Retinal pigment epithelial cell (primary cell): ENCODE measurements around the gene AP1M1.

ENCODE experiments used
- DNase-seq: peaks from one replicate; pipeline ENCODE4 v3.0.0-alpha.2; 2010; ENCODE audit warnings: low read depth
- H3K4me3 ChIP-seq: 2 replicates; pipeline ENCODE4 v1.5.1; 2011; ENCODE audit warnings: mild to moderate bottlenecking, low read length, control low read depth, moderate library complexity
- TF ChIP-seq, protein P1 (sequence below): conservative IDR thresholded peaks from 2 replicates; pipeline ENCODE4 v1.5.1; 2011; ENCODE audit warnings: low read depth, low read length, control low read depth, inconsistent platforms

Gene AP1M1

DNA sequence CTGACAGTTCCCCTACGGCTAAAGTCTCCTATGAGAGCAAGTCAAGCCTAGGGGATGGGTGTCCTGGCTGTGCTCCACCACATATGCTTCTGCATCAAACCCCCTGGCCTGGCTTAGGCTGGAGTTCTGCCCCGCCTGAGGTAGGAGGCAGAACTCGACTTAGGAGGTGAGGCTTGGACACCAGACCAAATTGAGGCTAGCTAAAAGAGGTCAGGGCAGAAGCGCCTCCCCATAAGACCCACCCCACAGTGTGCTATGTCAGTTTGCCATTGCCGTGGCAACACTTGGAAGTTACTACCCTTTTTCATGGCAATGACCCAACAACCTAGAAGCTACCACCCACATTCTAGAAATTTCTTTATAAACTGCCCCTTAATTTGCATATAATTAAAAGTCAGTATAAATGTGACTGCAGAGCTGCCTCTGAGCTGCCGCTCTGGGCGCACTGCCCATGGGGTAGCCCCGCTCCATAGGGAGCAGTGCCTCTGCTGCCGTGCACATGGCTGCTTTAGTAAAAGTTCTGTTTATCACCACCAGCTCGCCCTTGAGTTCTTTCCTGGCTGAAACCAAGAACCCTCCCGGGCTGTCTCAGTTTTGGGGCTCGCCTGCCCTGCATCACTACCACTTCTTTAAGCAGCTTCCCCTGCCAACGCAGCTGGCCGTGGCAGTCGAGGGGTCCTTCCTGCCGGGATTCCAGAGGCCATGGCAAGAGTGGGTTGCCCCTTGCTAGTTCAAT is 20.2 kb downstream of the AP1M1 start:
- no peak overlapping the region for H3K4me3 ChIP-seq
- no peak for DNase-seq
- TF ChIP-seq, protein P1, sequence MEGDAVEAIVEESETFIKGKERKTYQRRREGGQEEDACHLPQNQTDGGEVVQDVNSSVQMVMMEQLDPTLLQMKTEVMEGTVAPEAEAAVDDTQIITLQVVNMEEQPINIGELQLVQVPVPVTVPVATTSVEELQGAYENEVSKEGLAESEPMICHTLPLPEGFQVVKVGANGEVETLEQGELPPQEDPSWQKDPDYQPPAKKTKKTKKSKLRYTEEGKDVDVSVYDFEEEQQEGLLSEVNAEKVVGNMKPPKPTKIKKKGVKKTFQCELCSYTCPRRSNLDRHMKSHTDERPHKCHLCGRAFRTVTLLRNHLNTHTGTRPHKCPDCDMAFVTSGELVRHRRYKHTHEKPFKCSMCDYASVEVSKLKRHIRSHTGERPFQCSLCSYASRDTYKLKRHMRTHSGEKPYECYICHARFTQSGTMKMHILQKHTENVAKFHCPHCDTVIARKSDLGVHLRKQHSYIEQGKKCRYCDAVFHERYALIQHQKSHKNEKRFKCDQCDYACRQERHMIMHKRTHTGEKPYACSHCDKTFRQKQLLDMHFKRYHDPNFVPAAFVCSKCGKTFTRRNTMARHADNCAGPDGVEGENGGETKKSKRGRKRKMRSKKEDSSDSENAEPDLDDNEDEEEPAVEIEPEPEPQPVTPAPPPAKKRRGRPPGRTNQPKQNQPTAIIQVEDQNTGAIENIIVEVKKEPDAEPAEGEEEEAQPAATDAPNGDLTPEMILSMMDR: no peak

DNA sequence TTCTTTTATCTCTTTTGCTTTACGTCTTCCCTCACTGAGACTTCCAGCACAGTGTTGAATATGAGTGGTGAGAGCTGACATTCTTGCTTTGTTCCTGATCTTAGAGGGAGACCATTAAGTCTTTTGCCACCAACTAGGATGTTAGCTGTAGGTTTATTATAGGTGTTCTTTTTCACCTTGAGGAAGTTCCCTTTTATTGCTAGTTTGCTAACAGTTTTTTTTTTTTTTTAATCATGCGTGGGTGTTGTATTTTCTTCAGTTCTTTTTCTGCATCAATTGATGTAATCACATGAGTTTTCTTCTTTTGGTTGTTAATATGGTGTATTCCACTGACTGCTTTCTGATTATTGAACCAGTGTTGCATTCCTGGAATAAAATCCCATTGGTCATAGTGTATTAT is 21.1 kb downstream of the AP1M1 start:
- no peak for DNase-seq
- no peak overlapping the region for H3K4me3 ChIP-seq
- TF ChIP-seq, protein P1: no peak

DNA sequence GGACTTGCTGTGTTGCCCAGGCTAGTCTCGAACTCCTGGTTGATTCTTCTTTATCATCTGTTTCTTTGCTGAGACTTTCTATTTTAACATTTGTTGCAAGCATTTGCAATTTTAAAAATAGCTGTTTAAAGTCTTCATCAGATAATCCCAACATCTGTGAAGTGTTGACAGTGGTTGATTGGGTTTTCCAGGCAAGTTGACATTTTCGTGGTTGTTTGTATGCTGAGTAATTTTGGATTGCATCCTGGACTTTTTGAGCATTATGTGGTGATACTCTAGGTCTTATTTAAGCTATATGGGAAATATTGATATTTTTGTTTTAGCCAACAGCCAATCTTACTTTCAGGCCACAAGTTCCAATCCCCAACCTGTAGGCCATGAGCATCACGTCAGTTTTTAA is 25.1 kb downstream of the AP1M1 start:
- no peak for DNase-seq
- H3K4me3 ChIP-seq: no peak overlapping the region
- TF ChIP-seq, protein P1: no peak

DNA sequence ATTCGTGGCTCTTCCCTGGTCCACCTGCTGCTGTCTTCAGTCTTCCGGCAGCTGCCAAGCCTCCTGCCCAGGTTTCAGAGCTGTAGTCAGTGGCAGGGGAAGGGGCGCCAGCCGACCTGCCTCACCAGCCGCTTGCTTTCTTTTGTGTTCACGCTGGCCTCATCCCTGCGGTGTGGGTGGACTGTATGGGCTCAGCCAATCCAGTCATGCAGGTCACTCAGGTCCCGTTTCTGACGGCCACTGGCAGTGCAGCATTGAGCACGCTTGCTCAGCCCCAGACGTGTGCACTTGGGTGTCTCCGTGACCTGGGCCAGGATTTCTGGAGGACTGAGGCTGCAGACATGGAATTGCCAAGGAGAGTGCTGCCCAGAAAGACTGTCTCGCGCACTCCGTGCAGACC is 26.0 kb downstream of the AP1M1 start:
- no peak overlapping the region for H3K4me3 ChIP-seq
- TF ChIP-seq, protein P1: no peak

DNA sequence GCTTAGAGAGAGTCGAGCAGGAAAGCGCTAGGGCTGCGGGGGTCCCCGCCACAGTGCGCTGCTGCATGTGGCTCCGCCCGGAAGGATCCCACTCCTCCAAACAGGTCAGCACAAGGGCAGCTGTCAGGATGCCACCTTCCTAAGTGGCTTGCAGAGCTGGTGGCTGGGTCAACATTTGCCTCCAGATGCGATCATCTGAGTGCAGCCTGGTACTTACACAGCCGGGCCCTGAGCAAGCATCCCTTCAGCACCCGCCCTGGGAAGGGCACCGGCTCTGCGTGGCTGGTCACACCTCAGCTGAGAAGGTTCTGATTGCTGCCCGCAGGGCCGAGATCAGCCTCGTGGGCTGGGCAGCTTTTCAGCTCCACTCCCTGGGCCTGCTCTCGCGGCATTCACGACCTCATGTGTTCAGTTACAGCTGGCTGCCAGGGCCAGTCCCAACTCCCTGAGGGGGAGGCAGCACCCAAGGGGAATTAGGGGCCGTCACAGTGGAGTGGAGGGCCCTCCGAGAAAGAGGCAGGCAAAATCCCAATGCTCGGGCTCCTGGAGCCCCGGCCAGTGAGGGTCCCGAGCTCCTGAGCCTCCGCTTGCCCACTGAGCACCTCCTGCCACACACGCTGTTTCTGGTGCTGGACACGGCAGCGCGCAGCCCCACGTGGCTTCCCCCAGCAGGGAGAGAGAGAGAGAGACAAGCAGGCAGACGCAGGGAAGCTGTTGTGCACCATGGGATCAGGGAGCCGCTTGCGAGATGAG is 26.8 kb downstream of the AP1M1 start:
- no peak for DNase-seq
- TF ChIP-seq, protein P1: no peak
- no peak overlapping the region for H3K4me3 ChIP-seq

More for the DNA sequence above, 26.0 kb downstream of the AP1M1 start:
- no peak for DNase-seq

DNA sequence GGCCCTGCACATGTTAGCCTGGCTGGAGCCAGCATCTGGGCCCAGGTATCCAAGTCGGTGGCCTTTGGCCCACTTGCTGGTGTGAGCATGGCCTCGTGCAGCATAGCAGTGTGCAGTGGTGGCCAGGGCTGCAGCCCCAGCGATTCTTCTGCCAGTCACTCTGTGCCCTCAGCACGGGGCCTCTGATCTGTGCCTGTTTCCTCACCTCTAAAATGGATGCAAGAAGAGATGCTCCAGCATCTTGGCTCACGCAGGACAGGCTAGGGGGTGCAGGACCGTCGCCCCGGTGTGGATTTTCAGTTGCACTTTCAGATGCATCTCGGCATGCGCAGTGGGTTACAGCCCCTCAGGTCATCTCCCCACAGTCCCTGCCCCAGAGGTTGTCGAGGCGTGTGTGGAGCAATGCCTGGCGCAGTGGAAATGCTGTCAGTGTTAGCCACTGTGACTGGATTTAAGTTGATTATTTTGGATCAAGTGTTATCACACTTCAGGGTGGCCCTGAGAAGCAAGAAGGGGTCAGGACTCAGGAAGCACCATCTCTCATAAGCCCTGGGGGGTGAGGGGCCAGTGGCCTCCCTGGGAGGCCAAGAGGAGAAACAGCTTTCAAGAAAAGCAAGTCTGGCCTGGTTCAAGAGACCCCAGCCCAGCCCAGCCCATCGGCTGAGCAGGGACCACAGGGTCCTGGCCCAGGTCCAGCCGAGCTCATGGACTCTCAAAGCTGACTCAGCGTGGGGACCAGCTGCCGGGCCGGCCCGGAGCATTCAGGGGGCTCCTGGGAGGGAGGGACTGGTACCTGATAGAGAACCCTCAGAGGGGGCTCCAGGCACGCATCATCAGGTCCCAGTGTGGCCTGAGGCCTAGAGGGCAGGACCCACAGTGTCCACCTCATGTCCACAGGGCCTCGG is 27.8 kb downstream of the AP1M1 start:
- H3K4me3 ChIP-seq: no peak overlapping the region
- no peak for DNase-seq
- TF ChIP-seq, protein P1: no peak
